ENCODE data around the gene NFIA.

DNA sequence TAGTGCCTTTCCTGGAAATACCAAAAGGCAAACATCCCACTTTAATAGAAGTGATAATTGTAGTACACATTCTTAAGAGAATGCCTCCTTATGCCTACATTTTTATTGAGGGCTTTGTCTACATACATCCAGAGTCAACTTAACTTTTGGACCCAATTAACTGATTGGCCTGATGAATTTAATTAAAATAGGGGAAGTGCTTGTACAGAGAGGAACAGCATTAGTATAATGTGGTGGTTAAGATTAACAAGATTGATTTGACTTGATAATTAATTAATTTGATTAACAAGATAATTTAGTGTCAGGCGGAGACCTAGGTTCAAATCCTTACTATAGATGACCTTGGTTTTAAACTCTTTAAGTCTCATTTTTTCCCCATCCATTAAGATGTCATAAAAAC lies 111.4 kb downstream of the NFIA start:
- TF ChIP-seq MIER3 (CRISPR knock-in tag; IDR thresholded peaks at IDR 0.05; ENCODE audit: borderline replicate concordance) (no peak), SP2 (CRISPR knock-in tag; IDR thresholded peaks at IDR 0.05) (no peak), NR2F6 (IDR thresholded peaks at IDR 0.05) (no peak), NR2F6 (CRISPR knock-in tag; IDR thresholded peaks at IDR 0.05) (no peak), KLF6 (CRISPR knock-in tag; IDR thresholded peaks at IDR 0.05) (no peak)
- TF ChIP-seq, protein P1, sequence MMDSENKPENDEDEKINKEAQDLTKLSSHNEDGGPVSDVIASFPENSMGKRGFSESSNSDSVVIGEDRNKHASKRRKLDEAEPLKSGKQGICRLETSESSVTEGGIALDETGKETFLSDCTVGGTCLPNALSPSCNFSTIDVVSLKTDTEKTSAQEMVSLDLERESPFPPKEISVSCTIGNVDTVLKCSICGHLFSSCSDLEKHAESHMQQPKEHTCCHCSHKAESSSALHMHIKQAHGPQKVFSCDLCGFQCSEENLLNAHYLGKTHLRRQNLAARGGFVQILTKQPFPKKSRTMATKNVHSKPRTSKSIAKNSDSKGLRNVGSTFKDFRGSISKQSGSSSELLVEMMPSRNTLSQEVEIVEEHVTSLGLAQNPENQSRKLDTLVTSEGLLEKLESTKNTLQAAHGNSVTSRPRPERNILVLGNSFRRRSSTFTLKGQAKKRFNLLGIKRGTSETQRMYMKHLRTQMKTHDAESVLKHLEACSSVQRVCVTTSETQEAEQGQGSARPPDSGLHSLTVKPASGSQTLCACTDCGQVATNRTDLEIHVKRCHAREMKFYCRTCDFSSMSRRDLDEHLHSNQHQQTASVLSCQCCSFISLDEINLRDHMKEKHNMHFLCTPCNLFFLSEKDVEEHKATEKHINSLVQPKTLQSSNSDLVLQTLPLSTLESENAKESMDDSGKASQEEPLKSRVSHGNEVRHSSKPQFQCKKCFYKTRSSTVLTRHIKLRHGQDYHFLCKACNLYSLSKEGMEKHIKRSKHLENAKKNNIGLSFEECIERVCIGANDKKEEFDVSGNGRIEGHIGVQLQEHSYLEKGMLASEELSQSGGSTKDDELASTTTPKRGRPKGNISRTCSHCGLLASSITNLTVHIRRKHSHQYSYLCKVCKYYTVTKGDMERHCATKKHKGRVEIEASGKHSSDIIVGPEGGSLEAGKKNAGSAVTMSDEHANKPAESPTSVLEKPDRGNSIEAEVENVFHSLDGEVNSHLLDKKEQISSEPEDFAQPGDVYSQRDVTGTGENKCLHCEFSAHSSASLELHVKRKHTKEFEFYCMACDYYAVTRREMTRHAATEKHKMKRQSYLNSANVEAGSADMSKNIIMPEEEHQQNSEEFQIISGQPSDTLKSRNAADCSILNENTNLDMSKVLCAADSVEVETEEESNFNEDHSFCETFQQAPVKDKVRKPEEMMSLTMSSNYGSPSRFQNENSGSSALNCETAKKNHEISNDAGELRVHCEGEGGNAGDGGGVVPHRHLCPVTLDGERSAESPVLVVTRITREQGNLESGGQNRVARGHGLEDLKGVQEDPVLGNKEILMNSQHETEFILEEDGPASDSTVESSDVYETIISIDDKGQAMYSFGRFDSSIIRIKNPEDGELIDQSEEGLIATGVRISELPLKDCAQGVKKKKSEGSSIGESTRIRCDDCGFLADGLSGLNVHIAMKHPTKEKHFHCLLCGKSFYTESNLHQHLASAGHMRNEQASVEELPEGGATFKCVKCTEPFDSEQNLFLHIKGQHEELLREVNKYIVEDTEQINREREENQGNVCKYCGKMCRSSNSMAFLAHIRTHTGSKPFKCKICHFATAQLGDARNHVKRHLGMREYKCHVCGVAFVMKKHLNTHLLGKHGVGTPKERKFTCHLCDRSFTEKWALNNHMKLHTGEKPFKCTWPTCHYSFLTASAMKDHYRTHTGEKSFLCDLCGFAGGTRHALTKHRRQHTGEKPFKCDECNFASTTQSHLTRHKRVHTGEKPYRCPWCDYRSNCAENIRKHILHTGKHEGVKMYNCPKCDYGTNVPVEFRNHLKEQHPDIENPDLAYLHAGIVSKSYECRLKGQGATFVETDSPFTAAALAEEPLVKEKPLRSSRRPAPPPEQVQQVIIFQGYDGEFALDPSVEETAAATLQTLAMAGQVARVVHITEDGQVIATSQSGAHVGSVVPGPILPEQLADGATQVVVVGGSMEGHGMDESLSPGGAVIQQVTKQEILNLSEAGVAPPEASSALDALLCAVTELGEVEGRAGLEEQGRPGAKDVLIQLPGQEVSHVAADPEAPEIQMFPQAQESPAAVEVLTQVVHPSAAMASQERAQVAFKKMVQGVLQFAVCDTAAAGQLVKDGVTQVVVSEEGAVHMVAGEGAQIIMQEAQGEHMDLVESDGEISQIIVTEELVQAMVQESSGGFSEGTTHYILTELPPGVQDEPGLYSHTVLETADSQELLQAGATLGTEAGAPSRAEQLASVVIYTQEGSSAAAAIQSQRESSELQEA (CRISPR knock-in tag; IDR thresholded peaks at IDR 0.05; ENCODE audit: not compliant biosample characterization), result no peak
- TF ChIP-seq, protein P2, sequence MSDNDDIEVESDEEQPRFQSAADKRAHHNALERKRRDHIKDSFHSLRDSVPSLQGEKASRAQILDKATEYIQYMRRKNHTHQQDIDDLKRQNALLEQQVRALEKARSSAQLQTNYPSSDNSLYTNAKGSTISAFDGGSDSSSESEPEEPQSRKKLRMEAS (IDR thresholded peaks at IDR 0.05), result no peak
